Smooth muscle cell (in vitro differentiated cells): ENCODE data around the gene DNAH5. TPM values are rescaled to one million over a fixed set of nuclear protein-coding genes. Genes with fewer than 3 reads are reported as not detected.

Experiments used
- DNase-seq: peaks from one replicate; lab custom pipeline; 2025; ENCODE audit not compliant: unreplicated experiment; lab: John Stamatoyannopoulos, UW
- H2AFZ ChIP-seq: fragments of 200-600 bp; sonication (generic); 2 replicates; pipeline ENCODE4 v1.6.0; 2016; ENCODE audit warnings: antibody characterized with exemption, low read depth, mild to moderate bottlenecking
- H3F3A ChIP-seq: fragments of 200-600 bp; sonication (generic); 2 replicates; pipeline ENCODE4 v1.6.0; 2017; ENCODE audit warnings: antibody characterized with exemption, low read depth
- H3K27ac ChIP-seq: fragments of 200-600 bp; sonication (generic); 2 replicates; pipeline ENCODE4 v1.5.1; 2016; ENCODE audit warnings: low read depth, mild to moderate bottlenecking
- H3K27me3 ChIP-seq: fragments of 200-600 bp; sonication (generic); 2 replicates; pipeline ENCODE4 v1.6.1; 2016; ENCODE audit warnings: low read depth, mild to moderate bottlenecking
- H3K36me3 ChIP-seq: fragments of 200-600 bp; sonication (generic); 2 replicates; pipeline ENCODE4 v1.5.1; 2016; ENCODE audit warnings: low read depth
- H3K4me1 ChIP-seq: fragments of 200-600 bp; sonication (generic); 2 replicates; pipeline ENCODE4 v1.5.1; 2016; ENCODE audit warnings: low read depth
- H3K4me2 ChIP-seq: fragments of 200-600 bp; sonication (generic); 2 replicates; pipeline ENCODE4 v1.6.0; 2016; ENCODE audit warnings: mild to moderate bottlenecking
- H3K4me3 ChIP-seq: fragments of 200-600 bp; sonication (generic); 2 replicates; pipeline ENCODE4 v1.5.1; 2016; ENCODE audit warnings: mild to moderate bottlenecking
- H3K79me2 ChIP-seq: fragments of 200-600 bp; sonication (generic); 2 replicates; pipeline ENCODE4 v1.6.0; 2016; ENCODE audit warnings: low read depth, mild to moderate bottlenecking
- H3K9ac ChIP-seq: fragments of 200-600 bp; sonication (generic); 2 replicates; pipeline ENCODE4 v1.6.0; 2016; ENCODE audit warnings: low read depth
- H3K9me3 ChIP-seq: fragments of 200-600 bp; sonication (generic); replicated peaks from 2 replicates; pipeline ENCODE4 v1.5.1; 2016; ENCODE audit warnings: low read depth
- H4K20me1 ChIP-seq: fragments of 200-600 bp; sonication (generic); 2 replicates; pipeline ENCODE4 v1.6.0; 2016; ENCODE audit warnings: low read depth
- WGBS: methylation state at CpG from one replicate; pipeline ENCODE4 v1.1.7; 2016; ENCODE audit warnings: low lambda C conversion rate; 5-methylcytosine and 5-hydroxymethylcytosine counted together
- polyA plus RNA-seq: library from polyadenylated mRNA; unstranded; fragments of >200 nt; fragmentation: Nextera tagmentation; extraction: Ambion mirVana; gene quantifications from 2 replicates; pipeline ENCODE4 v1.2.1, GENCODE V29; 2016
- total RNA-seq: library from RNA; depleted of rRNA; stranded (reverse); fragments of >200 nt; gene quantifications from 2 replicates; pipeline ENCODE4 v1.2.3, GENCODE V29; 2014
- TF ChIP-seq, protein P1 (sequence below): fragments of 200-600 bp; sonication (generic); IDR thresholded peaks from 2 replicates; pipeline ENCODE4 v1.5.1; 2017; ENCODE audit warnings: borderline replicate concordance, mild to moderate bottlenecking, antibody characterized with exemption; ENCODE audit not compliant: insufficient read depth, poor library complexity, severe bottlenecking

DNAH5 gene
- total and polyA plus RNA-seq, 2 experiments from 2014 or later = 0.04 to 0.33 TPM

DNA sequence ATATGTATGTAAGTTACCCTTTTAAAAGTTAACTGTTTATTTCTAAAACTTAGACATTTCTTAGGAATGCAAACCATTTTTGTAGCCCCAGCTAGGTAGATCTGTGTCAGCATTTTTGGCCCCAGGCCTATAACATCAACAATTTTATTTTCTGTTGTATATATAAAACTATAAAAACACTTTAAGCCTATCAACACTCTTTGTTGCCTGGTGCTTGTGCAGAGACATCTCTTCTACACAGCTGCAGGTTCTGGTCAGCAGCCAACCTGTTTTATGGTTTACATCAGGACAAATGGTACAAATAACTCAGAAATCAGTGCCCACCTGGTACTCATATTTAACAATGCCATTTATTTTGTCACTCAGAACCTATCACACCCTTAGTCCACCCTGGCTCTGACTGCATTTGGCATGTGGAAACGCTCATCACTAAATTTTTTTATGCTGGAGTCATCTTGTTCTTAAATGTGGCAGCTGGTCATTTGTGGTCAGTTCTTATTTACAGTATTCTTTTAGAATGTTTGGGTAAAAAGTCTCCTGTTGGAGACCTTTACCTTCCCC is 173.4 kb downstream of the DNAH5 start:
- Histone ChIP-seq H3K4me2 (no peak overlapping the region), H3K4me3 (no peak overlapping the region), H4K20me1 (no peaks in the 10 kb centered on the region), H3K9ac (no peak overlapping the region), H3F3A (no peaks in the 10 kb centered on the region), H3K27me3 (no peaks in the 10 kb centered on the region), H3K9me3 (no peaks in the 10 kb centered on the region), H3K4me1 (no peaks in the 10 kb centered on the region), H3K36me3 (no peaks in the 10 kb centered on the region), H2AFZ (no peak overlapping the region), H3K27ac (no peak overlapping the region), H3K79me2 (no peaks in the 10 kb centered on the region)
- TF ChIP-seq, protein P1, sequence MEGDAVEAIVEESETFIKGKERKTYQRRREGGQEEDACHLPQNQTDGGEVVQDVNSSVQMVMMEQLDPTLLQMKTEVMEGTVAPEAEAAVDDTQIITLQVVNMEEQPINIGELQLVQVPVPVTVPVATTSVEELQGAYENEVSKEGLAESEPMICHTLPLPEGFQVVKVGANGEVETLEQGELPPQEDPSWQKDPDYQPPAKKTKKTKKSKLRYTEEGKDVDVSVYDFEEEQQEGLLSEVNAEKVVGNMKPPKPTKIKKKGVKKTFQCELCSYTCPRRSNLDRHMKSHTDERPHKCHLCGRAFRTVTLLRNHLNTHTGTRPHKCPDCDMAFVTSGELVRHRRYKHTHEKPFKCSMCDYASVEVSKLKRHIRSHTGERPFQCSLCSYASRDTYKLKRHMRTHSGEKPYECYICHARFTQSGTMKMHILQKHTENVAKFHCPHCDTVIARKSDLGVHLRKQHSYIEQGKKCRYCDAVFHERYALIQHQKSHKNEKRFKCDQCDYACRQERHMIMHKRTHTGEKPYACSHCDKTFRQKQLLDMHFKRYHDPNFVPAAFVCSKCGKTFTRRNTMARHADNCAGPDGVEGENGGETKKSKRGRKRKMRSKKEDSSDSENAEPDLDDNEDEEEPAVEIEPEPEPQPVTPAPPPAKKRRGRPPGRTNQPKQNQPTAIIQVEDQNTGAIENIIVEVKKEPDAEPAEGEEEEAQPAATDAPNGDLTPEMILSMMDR = no peak
- WGBS = 83% methylated on average over 1 of the region's 1 CpG
- DNase-seq = no peak

DNA sequence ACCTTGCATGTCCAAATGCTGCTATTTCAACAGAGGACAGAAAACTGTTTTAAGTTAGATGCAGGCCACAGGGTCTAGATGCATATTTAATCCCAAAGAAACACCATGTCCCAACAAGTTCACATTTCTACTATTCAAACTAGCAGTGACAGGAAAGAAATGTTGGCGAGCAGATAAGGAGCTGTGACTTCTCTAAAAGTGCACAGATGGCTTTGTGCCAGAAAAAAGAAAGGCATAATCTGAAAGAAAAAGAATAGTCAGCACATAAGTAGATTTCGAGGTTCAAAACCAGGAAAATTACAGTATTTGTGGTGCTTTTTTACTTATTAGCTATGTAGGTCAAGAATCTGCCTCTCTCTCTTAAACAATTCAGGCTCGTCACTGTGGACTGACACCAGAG is 178.3 kb downstream of the DNAH5 start:
- Histone ChIP-seq H3K27ac (no peak overlapping the region), H3K4me2 (no peak overlapping the region), H3F3A (no peaks in the 10 kb centered on the region), H3K79me2 (no peaks in the 10 kb centered on the region), H3K4me1 (no peaks in the 10 kb centered on the region), H3K4me3 (no peak overlapping the region), H2AFZ (no peak overlapping the region), H3K27me3 (no peaks in the 10 kb centered on the region), H3K9me3 (no peaks in the 10 kb centered on the region), H3K36me3 (no peaks in the 10 kb centered on the region), H3K9ac (no peak overlapping the region), H4K20me1 (no peaks in the 10 kb centered on the region)
- DNase-seq = no peak
- TF ChIP-seq, protein P1 = no peak
- 74% methylated on average over 3 of the region's 3 CpGs for WGBS

DNA sequence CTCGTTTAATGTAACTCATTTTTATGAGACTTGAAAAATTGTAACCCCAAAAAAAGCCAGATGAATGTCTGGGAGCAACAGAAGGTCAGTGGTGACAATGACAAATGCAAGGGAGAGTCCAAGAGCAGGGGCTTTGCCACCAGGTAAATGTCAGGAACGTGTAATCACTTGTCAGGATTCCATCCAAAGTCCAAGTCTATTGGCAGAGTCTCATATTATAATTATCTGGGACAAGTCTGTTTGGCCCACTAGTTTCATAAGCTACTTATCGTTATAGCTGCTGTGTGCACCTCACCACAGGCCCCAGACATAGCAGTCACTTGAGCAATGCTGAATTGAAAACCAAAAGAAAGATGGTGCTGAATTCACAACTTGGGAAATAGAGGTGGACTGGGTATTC is 180.8 kb downstream of the DNAH5 start:
- H4K20me1 ChIP-seq = no peaks in the 10 kb centered on the region
- no peak overlapping the region for H3K27ac ChIP-seq
- no peak overlapping the region for H3K9ac ChIP-seq
- no peaks in the 10 kb centered on the region for H3K4me1 ChIP-seq
- H3K4me2 ChIP-seq = no peak overlapping the region
- H3K36me3 ChIP-seq = no peaks in the 10 kb centered on the region
- no peak overlapping the region for H2AFZ ChIP-seq
- WGBS = 83% methylated on average over 3 of the region's 3 CpGs
- H3K4me3 ChIP-seq = no peak overlapping the region
- H3K27me3 ChIP-seq = no peaks in the 10 kb centered on the region
- TF ChIP-seq, protein P1 = no peak
- H3F3A ChIP-seq = no peaks in the 10 kb centered on the region
- no peak for DNase-seq
- no peaks in the 10 kb centered on the region for H3K79me2 ChIP-seq
- no peaks in the 10 kb centered on the region for H3K9me3 ChIP-seq

DNA sequence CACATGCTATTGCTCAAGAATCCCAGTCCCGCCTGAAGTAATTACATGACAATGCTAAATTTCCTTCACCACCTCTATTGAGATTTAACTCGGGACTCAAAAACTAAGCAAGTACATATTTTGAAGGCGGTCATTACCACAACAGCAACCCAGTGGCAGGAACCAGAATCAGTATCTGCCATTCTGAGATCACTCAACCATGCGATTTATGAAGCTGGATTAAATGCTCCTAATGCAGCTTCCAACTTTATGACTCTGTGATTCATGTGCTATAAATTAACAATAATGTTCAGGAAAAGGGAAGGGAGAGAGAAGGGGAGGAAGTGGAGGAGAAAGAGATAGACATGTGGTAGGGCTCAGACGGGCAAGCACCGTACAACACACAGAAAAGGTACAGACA is 194.7 kb downstream of the DNAH5 start:
- Histone ChIP-seq H2AFZ (no peak overlapping the region), H3K27ac (no peak overlapping the region), H3K36me3 (no peaks in the 10 kb centered on the region), H3K27me3 (no peaks in the 10 kb centered on the region), H3K4me2 (no peak overlapping the region), H4K20me1 (no peaks in the 10 kb centered on the region), H3K4me1 (no peaks in the 10 kb centered on the region), H3K79me2 (no peaks in the 10 kb centered on the region), H3K9me3 (no peaks in the 10 kb centered on the region), H3K4me3 (no peak overlapping the region), H3K9ac (no peak overlapping the region), H3F3A (no peaks in the 10 kb centered on the region)
- 83% methylated on average over 6 of the region's 6 CpGs for WGBS
- TF ChIP-seq, protein P1 = no peak
- DNase-seq = no peak
